ENCODE measurements around the gene RAB11B.
"Not testable (repeated sequence)": the region's sequence is repeated elsewhere in the genome, so short reads cannot be mapped to it uniquely, and the experiment has no call there.

GRCh38 chr19:8386419-8386818 lies 3.7 kb upstream of the RAB11B start:
- not testable (repeated sequence) for TF ChIP-seq CTCF, POLR2A, EP300 (IDR thresholded peaks at IDR 0.05)

Data from ovary (tissue), 3 donors.